Left hindlimb (tissue), 1 donor: ENCODE measurements around the gene TMUB2.
A peak's percentile ranks its signal among the peaks of the same experiment; 100 is the strongest.

Source experiments
- DNase-seq: peaks from one replicate; pipeline ENCODE4 v3.0.0-alpha.2; 2018

The TMUB2 gene

GRCh38 chr17:44176671-44177501 is 9.9 kb upstream of the TMUB2 start:
- no peak for DNase-seq

- no peak for DNase-seq
These were observed 9.1 kb upstream of the TMUB2 start for GRCh38 chr17:44177640-44178039.

DNA sequence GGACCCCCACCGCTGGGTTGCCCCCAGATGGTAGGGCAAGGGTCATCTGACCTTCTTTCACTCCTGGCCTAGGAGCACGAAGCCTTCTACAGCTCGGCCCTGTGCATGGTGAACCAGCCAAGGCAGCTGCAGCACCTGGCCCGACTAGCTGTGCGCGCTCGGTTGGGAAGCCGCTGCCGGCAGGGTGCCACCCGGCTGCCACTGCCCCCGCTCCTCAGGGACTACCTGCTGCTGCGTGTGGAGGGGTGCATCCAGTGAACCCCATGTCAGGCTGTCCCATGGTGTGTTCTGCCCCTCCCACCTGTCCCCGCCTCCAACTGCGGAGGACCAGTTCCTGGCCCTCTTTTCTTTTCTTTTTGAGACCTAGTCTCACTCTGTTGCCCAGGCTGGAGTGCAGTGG is 8.6 kb upstream of the TMUB2 start:
- no peak for DNase-seq

DNA sequence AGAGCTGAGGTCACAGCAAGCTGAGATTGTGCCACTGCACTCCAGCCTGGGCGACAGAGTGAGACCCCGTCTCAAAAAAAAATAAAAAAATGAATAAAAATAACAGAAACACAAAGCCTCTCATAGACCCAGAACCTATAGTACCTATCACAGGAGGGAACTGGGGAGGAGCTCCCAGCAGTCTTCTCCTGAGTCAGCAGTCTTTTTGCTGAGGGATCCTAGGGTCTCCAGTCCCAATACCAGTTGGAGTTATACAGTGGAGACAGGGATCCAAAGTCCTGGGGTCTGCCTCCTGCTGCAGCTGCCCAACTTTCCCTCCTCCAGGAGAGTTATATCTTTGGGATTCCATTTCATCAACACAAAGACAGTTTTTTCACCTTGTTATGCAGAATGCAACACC is 3.7 kb upstream of the TMUB2 start:
- DNase-seq, result no peak

DNA sequence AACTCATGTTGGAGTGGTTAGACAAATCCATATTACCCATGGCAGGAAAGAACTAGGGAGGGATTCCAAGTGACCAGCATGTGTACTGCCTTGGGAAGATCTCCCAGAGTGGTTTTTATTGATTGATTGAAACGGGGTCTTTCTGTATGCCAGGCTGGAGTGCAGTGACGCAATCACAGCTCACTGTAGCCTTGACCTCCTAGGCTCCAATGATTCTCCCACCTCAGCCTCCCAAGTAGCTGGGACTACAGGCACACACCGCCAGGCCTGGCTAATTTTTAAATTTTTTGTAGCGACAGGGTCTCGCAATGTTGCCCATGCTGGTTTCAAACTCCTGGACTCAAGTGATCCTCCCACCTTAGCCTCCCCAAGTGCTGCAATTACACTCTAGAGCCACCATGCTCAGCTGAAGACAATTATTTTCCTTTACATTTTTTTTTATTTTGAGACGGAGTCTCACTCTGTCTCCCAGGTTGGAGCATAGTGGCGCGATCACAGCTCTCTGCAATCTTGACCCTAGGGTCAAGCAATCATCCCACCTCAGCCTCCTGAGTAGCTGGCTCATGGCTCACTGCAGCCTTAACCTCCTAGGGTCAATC is 2.5 kb upstream of the TMUB2 start:
- DNase-seq, result no peak

GRCh38 chr17:44187131-44187899 is 543 bp downstream of the TMUB2 start:
- DNase-seq, result no peak

DNA sequence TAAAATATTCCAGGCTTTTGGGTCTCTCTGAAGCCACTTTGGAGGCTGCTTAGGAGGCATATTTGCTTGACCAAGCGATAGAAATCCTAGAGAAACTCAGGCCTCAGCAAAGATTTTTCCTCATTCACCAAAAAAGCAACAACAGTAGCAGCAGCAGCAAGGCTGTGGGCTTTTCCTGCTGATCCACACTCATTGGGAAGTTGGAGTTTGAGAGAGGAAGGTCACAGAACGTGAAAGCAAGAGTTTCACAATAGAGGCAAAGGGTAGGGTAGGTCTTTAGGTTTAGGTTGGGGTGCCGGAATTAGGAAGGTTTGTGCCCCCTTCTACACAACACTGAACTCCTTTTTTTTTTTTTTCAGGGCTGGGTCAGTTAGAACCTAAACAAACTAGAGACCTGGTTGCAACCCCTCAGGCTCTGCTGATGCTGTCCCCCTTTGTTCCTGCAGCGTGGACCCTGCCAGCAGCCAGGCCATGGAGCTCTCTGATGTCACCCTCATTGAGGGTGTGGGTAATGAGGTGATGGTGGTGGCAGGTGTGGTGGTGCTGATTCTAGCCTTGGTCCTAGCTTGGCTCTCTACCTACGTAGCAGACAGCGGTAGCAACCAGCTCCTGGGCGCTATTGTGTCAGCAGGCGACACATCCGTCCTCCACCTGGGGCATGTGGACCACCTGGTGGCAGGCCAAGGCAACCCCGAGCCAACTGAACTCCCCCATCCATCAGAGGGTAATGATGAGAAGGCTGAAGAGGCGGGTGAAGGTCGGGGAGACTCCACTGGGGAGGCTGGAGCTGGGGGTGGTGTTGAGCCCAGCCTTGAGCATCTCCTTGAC is 2.0 kb downstream of the TMUB2 start:
- DNase-seq, result no peak

DNA sequence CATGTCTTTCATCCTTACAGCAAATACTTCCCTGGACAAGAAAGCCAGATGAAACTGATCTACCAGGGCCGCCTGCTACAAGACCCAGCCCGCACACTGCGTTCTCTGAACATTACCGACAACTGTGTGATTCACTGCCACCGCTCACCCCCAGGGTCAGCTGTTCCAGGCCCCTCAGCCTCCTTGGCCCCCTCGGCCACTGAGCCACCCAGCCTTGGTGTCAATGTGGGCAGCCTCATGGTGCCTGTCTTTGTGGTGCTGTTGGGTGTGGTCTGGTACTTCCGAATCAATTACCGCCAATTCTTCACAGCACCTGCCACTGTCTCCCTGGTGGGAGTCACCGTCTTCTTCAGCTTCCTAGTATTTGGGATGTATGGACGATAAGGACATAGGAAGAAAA is 3.7 kb downstream of the TMUB2 start:
- no peak for DNase-seq

GRCh38 chr17:44191369-44191768 is 4.6 kb downstream of the TMUB2 start:
- DNase-seq, result no peak

GRCh38 chr17:44191941-44192496 is 5.2 kb downstream of the TMUB2 start:
- no peak for DNase-seq

- DNase-seq, result no peak
These were observed 6.0 kb downstream of the TMUB2 start for GRCh38 chr17:44192750-44193149.

GRCh38 chr17:44193326-44194084 is 6.7 kb downstream of the TMUB2 start:
- DNase-seq, result no peak

- DNase-seq, result no peak
These were observed 10.3 kb downstream of the TMUB2 start for GRCh38 chr17:44197107-44197506.

DNA sequence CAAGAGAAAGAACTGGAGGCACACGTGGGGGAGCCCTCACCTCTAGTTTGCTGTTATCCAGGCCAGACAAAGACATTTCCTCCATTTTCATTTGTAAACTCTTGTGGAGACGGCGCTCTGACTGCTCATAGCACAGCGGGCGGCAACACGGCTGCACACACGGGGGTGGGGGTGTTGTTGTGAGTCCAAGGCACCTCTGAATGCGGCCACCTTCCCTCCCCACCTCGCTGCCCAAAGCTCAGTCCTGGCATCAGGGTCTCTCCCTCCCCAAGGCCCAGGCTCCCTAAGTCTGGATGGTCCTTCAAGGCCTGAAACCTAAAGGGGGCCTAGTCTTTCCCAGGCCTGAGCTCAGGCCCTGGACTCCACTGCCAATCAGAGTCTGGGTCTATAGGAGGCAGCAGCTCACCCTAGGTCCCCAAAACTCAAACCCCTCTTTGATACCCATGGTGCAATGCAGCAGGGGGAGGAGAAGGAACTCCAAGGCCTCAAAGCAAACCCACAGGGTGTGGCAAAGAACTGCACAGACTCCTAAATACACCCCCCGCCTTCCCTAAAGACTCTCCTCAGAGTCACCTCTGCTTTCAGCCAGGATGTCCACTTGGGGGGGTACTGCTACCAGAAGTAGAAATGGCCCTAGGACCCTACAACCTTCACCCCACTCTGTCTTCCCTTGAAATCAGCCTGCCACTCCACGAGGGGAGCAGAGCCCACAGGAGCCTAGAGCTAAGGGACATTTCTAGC is 11.4 kb downstream of the TMUB2 start:
- DNase-seq, result peak; percentile 60

DNA sequence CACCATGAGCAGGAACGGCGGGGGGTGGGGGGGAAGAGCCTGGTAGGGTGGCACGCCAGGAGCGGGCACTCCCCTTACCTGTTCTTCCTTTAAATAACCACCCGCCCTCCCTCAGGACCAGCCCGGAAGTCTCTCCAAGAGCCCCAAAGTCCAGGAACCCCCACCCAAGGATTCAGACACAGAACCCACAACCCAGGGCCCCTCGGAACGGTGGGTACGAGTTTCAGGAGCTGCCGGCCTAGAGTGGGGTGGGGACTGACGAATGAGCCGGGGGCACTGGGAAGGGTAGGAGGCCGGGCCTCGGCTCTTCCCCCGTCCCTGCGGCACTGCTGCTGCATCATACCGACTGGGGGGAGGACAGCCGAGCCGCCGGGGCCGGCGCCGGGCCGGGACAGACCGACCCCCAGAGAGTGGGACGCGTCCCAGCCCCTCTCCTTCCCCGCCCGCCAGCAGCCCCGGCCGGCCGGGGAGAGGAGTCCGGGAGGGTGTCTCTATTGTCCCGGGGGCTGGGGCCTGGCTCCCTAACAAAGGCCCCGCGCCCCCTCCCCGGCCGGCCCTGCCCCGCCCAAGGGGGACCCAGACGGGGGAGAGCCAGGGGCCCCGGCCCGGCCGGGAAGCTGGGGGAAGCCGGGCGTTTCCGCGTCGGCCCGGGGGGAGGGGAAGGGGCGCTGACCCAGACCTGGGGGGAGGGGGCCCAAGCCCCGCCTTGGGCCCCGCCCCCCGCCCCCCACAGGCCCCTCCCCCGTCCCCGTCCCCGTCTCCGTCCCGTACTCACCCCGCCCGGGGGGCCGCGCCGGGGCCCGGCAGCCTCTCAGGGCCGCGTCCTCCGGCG is 12.2 kb downstream of the TMUB2 start:
- DNase-seq, result peak; percentile 87

DNA sequence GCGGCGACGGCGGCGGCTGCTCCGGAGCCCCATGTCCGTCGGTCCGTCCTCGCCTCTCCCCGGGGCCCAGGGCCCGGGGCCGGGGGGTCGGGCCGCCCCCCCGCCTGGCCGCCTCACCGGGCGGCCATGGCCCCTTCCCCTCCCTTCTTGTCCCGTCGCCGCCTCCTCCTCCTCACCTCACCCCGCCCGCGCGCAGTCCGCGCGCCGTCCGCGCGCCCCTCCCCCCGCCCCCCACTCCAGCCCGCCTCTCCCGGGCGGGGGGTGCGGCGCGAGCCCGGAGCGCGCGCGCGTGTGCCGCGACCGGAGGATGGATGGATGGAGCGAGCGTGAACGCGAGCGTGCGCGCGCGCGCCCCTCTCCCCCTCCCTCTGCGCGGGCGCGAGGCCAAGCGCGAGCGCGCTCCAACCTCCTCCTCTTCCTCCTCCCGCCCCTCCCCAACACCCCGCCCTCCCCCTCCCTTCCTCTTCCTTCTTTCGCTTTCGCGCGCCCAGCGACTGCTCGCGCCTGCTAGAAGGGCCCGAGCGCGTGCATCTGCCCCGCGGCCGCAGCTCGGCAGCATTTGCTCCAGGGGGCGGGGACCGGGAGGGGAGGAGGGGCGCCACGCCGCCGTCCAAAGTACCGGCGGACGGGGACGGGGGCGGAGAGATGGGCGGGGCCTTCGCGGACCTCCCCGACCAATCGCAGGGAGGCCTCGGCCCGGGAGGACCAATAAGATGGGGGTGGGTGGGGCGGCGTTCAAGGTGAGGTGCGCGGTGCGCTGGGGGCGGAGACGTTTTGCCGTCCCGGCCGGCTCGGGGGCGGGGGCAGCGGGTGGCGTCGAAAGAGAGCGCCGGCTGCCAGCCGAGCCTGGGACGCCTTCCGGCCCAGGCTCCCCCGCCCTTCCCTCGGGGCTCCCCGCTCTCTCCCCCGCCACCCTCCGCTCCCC is 13.0 kb downstream of the TMUB2 start, which contains the start of gene ATXN7L3:
TSS of gene ATXN7L3 (minus strand) at position 332 of the 925 bp plus-strand sequence. CDS start 1,814 bp downstream, outside the sequence.
- DNase-seq, result peak; percentile 100

GRCh38 chr17:44200478-44201155 is 13.8 kb downstream of the TMUB2 start:
- DNase-seq, result no peak

DNA sequence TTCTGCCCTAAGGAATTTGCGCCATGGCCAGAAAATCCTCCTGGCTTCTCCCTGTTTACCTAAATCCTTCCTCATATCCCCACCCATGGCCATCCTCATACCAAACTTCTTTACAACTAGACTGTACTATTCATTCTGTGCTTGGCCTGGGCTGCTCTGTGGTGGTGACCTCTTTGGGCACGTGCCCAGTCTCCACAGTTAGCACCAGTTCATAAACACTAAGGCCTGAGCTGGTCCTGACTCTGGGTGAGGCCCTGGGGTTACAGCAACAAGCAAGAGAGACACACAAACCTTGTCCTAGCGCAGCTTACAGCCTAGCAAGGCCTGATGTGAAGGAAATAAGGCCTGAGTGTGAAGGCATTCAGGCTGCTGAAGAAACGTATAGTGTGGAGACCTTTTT is 16.0 kb downstream of the TMUB2 start:
- DNase-seq, result no peak
